Pons (tissue), 1 donor: ENCODE data around the gene R3HDM4.

ENCODE experiments used
- DNase-seq: peaks from one replicate; pipeline ENCODE4 v3.0.0-alpha.2; 2016; ENCODE audit warnings: low spot score

R3HDM4 gene

GRCh38 chr19:872266-872951 lies 40.6 kb downstream of the R3HDM4 start:
- DNase-seq: no peak

GRCh38 chr19:871446-872265 lies 41.4 kb downstream of the R3HDM4 start:
- DNase-seq: no peak

GRCh38 chr19:870963-871401 lies 42.0 kb downstream of the R3HDM4 start:
- DNase-seq: no peak

DNA sequence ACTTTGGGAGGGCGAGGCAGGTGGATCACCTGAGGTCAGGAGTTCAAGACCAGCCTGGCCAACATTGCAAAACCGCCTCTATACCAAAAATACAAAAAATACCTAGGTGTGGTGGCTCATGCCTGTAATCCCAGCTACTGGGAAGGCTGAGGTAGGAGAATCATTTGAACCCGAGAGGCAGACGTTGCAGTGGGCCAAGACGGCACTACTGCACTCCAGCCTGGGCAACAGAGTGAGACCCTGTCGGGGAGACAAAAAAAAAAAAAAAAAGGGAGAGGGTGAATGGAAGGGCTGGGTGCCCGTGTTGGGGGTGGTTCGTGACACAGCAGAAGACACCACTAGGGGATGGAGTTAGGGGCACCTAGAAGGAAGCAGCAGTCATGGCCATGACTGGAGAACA lies 42.7 kb downstream of the R3HDM4 start:
- DNase-seq: no peak

- DNase-seq: no peak
Measured at GRCh38 chr19:869245-870177, 43.5 kb downstream of the R3HDM4 start.

DNA sequence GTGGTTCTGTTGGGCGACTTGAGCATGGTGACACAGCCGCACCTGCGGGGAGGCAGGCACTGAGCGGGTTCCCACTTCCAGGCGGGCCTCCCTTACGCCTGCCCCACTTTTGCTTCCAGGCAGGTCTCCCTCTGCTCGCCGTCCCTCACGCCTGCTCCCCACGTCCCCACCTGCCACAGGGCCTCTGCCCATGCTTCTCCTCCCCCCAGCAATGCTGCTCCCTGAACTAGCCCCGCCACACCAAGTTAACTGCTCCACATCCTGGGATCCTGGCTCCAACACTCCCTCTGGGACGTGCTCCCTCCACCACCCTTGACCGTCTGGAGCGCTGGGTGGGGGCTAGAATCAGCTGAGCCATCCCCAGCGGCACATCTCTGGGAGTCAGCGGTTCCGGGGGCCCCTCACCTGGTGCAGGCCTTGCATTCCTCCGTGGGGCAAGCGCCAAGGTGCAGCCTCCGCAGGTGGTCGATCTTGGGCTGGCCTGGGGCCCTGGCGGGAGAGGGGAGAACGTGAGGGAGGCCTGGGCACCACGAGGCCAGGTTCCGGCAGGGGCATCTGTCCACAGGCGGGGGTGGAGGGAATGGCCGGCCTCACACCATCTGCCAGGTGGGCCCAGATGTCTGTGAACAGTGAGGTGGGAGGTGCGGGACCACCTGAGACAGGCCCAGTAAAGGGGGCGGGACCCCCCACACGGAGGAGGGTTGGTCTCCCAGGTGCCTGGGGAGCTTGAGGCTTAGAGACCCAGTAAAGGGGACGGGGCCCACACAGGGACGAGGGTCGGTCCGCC lies 44.4 kb downstream of the R3HDM4 start:
- no peak for DNase-seq

DNA sequence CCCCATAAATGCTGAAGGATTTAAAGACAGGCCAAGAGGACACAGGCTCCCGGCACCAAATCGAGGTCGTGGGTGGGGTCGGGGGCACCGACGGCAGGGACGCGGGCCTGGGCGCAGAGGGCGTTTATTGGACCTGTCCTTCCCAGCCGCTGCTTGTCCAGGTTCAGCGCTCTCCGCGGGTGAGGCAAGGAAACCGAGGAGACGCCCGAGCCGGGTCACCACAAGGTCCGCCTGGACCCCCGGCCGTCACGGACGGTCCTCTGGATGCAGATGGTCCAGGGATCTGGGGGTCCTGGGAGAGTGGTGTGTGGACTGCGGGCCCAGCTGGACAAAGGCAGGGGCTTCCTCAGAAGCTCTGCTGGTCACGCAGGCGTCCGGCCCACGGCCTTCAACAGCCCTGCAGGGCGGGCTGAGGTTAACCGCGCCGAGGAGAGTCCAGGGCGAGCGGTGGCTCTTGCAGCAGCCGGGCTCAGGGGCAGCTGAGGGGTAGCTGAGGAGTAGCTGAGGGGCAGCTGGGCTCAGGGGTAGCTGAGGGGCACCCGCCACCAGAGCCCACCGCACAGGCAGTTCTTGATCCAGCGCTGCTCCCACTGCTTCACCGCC lies 45.1 kb downstream of the R3HDM4 start:
- DNase-seq: no peak

GRCh38 chr19:867301-867793 lies 45.7 kb downstream of the R3HDM4 start:
- DNase-seq: no peak

GRCh38 chr19:866769-867300 lies 46.2 kb downstream of the R3HDM4 start:
- DNase-seq: no peak

- DNase-seq: no peak
Measured at GRCh38 chr19:863315-863620, 49.8 kb downstream of the R3HDM4 start.

- no peak for DNase-seq
Measured at GRCh38 chr19:862581-863314, 50.3 kb downstream of the R3HDM4 start.

- no peak for DNase-seq
Measured at GRCh38 chr19:861756-862580, 51.1 kb downstream of the R3HDM4 start.

GRCh38 chr19:861141-861755 lies 51.8 kb downstream of the R3HDM4 start:
- no peak for DNase-seq

DNA sequence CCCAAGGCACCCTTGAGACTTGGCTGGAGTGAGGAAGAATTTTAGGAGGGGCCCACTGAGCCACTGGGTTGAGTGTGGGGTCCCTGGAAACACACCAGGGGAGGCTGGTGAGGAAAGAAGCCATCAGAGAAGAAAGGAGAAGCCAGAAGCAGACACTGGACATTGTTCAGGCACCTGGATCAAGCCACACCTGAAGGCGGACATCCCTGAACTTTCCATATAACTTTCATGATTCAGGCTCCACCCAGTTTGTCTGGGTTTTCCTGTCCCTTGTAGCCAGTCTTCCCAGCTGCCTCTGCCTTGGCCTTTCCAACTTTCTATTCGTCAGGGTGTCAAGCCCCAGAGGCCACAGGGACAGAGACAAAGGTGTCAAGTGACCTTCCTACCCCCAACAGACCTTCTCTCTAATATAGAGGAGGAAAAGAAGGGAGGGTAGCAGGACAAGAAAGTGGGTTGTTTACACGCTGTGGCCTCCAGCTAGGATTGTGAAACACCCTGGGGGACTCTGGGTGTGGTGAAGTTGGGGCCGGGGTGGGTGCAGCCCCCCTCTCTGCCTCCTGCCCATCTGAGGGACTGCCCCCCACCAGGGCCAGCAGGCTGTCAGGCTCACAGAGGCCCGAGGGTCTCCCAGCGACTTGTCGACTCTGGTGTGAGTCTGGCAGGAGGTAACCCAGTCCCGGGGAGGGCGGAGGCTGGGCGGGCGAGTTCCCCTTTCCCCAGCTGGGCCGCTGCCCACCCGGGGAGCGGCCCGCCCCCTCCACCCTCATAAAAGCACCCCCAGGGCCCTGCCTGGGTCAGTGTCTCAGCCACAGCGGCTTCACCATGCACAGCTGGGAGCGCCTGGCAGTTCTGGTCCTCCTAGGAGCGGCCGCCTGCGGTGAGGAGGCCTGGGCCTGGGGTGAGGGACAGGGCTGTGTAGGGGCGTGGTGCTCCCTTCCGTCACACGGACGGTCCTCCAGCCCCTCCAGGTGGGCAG lies 53.9 kb downstream of the R3HDM4 start, which contains the start of gene CFD:
TSS of gene CFD (plus strand) at position 797 of the 976 bp plus-strand sequence. CDS start at position 823, 26 bp downstream.
- no peak for DNase-seq

GRCh38 chr19:858284-858683 lies 54.7 kb downstream of the R3HDM4 start:
- DNase-seq: no peak

GRCh38 chr19:855566-856120 lies 57.4 kb downstream of the R3HDM4 start:
- no peak for DNase-seq

DNA sequence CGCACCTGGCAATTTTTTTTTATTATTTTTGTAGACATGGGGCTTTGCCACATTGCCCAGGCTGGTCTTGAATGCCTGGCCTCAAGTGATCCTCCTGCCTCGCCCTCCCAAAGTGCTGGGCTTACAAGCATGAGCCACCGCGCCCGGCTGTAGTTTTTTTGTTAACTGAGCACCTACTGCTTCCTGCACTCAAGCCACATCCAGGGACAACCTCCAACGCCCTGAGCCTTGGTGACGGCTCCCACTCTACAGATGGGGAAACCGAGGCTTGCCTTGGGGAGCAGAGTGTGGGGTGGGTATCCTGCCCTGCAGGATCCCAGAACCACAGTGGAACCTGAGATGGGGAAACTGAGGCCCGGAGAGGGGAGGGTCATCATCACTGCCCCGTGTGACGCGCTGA lies 57.9 kb downstream of the R3HDM4 start:
- no peak for DNase-seq
